Activated CD4-positive, alpha-beta T cell treated with anti-CD3 and anti-CD28 coated beads, Interleukin-2, amount 50 U/mL, for 24 hours (primary cell): Measurements from ENCODE around the gene ITGA6.

ENCODE experiments used
- DNase-seq, 2 donors: peaks; one replicate each; pipeline ENCODE4 v3.0.0-alpha.2; 2020; ENCODE audit warnings: low read depth in 1 of 2, low spot score in 1 of 2

The ITGA6 gene

GRCh38 chr2:172427256-172427989, at the start of gene ITGA6:
TSS of gene ITGA6 (plus strand) at chr2:172427586.
- peak; percentile 61 to 66 for DNase-seq

- DNase-seq = no peak
Observed at GRCh38 chr2:172380436-172381274, 46.7 kb upstream of the ITGA6 start.

DNA sequence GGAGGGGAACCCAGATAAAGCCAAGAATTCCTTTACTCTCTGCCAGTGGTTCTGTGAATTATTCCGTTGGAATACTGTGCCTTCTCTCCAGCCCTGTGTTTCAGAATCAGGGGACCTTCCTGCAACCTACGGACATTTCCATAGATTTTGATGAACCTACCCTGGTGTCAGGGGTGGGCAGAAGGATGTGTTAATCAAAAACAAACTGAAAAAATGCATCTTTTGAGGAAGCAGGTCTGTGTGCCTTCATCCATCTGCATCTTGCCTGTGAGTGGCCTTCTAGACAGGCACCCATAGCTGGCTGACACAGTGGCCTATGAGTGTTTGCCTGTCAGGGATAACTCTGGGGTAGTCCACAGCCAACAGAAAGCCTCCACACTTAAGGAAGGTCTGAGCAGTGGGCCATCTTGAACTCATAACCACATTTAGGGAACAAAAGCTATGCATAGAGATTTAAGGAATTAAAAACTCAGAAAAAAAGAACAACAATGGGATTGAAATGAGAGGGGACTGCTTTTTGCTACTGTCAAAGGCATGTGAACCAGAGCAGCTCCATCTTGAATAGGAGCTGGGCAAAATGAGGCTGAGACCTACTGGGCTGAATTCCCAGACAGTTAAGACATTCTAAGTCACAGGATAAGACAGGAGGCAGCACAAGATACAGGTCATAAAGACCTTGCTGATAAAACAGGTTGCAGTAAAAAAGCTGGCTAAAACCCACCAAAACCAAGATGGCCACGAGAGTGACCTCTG, 45.9 kb upstream of the ITGA6 start:
- no peak for DNase-seq

DNA sequence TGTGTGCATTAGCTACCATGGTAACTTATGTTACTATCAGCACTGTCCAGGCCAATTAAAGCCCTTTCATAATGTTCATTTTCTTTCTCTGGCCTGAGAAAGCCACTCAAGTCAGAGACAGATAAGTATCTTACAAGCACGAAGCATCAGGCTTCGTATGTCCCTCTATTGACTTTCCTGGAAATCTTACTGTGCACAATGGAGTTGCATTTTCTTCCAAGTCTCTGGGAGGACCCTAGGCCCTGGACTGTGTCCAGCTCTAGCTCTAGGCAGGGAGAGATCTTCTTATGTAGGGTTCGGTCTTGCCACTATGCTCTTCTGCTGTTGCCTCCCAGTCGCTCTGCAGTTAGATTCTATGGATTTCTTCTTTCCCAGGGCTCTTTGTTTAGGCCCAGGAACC, 40.0 kb upstream of the ITGA6 start:
- no peak for DNase-seq

GRCh38 chr2:172389685-172390339, 37.6 kb upstream of the ITGA6 start:
- no peak for DNase-seq

GRCh38 chr2:172394002-172394401, 33.4 kb upstream of the ITGA6 start:
- no peak for DNase-seq

GRCh38 chr2:172395503-172395902, 31.9 kb upstream of the ITGA6 start:
- no peak for DNase-seq

DNA sequence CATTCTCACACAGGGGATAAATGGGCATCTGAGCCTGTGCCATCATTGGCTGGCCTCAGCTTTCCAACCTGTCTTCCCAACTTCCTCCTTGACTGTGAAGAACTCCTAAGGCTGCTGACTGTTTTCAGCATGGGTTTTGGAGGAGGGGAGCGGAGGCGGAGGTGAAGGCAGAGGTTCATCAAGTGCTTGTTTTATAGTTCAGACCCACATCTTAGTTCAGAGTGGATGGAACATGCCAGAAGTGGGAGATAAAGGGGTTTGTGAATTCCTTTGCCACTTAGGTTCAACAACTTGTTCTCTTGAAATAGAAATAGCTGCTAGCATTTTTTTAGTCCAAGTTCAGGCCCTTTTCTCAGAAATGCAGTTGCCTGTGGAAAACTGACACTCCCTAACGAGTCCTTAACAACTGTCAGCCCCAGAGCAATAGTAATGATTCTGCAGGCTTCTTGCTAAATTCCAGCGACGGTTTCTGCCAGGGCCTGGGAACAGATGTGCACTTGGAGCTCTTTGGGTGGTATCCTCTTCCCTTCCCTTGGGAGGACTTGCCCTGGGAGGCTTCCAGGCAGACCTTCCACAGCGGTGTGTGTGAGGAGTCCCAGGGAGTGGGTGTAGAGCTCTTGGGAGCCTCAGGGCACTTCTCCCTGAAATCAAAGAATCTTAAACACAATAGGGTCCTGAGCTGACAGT, 30.1 kb upstream of the ITGA6 start:
- no peak for DNase-seq

- no peak for DNase-seq
Observed at GRCh38 chr2:172398440-172398839, 28.9 kb upstream of the ITGA6 start.

- DNase-seq = no peak
Observed at GRCh38 chr2:172399765-172400164, 27.6 kb upstream of the ITGA6 start.

DNA sequence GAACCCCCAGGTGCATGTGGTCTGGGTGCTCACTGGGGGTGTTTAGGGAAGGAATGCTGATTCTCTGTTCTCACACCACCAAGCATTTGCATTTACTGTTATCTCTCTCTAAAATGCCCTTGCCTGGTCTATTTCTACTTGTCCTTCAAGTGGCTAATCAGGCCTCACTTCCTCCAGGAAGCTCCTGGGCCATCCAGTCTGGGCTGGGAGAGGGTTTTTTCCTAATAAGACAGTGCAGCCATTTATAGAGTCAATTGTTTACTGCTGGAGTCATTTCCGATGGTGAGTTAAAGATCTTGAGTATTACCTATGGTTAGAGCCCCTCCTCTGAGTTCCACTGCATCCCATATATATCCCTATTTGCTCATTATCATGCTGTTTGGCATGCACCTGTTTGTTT, 25.2 kb upstream of the ITGA6 start:
- DNase-seq = no peak

GRCh38 chr2:172403402-172403801, 24.0 kb upstream of the ITGA6 start:
- DNase-seq = no peak

DNA sequence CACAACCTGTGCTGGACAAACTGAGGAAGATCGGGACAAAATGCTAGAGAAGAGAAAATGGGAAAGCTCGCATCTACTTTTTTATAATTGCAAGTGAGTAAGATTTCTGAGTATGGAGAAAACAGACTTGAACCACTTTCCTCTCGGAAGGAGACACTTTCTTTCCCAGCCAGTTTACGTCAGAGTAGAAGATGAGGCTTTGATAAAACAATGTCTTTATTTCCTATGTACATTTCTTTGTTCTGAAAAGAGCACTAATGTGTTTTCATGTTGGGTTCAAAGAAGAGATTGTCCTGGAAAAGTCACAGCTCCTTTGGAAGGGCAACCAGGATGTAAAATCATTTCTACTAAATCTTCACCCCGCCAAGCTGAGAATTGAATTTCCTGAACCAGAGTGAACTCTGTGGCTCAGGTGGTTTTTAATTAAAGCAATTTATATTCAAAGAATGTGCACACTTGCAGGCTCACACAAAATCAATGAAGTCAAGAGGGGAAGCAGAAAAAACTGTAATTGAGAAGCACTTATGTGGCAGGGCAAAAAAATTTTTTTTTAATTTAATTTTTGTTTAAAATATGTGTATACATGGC, 23.4 kb upstream of the ITGA6 start:
- DNase-seq = no peak

DNA sequence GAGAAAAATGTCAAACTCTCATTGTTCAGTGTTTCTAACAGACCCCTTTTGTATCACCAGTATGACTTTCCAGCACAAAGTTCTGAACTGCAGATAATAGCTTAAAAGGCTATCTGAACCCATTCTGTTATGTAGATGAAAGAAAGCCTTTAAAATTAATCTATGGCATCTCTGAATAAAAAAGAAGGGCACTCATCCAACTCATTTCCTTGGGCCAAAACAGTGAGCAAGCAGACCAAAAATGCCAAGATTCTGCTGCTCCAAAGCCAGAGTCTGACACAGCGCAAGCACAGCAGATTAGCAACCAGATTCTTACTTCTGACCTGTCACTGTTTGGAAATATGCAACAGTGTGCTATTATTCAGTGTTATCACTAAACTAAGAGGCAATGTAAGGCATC, 22.6 kb upstream of the ITGA6 start:
- DNase-seq = no peak

GRCh38 chr2:172405673-172406072, 21.7 kb upstream of the ITGA6 start:
- no peak for DNase-seq

DNA sequence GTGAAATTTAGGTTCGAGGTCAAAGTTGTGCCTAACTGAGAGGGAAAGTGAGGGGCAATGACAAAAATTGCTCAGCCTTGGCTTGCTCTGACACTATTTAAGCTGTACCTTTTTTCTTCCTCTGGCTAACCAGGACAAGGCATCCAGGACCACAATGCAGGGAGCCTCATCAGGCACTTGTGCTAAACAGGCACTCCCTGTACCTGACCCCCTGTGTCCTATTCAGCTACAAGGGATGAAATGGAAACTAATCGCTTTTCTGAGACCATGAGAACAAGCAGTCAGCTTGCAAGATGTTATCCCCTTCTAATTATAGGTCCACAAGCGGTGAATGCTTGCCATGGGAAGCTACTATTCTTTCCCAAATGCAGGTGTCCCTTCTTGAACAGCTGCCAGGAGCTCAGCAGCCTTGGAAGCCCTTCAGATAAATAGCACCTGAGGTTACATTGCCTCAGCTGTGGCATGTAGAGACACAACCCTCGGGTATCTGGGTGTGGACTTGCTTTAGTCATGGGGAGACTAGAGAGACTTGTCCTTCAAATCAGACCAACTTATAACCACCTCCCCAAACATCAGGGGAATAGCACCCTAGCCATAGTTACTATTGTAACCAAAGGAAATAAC, 19.1 kb upstream of the ITGA6 start:
- no peak for DNase-seq

GRCh38 chr2:172409042-172409441, 18.3 kb upstream of the ITGA6 start:
- DNase-seq = no peak

- no peak for DNase-seq
Observed at GRCh38 chr2:172412984-172413492, 14.3 kb upstream of the ITGA6 start.

DNA sequence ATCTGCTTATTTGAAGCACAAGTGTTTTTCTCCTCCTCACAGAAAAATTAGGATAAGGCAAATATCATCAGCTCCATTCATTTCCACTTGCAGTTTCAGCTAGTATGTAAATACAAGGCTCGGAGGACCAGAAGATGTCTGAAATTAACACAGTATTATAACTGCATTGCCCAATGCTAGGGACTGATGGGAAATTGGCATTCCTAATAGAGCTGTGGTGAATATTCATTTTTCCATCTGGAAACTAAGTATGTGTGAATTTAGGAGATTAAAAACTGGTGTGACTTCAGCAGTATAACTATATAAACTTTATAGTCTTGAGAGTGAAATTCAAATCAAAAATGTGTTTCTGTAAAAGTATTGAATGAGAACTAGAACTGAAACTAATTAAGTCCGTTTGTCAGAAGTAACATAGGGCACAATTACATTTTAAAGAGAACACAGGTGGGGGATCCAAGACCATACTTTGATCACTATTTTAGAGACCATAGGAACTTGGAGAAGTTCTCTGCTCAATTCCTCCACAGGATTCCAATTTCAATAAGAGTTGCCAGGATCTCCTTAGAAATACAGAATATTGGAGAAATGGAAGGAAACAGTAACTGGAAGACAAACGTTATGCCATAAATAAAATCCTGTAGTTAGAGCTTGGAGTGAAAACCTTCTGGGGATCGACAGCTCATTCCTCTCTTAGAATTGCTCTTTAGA, 12.1 kb upstream of the ITGA6 start:
- DNase-seq = no peak
